ENCODE results near the gene TAC4. TPM values are rescaled to one million over a fixed set of nuclear protein-coding genes. Genes with fewer than 3 reads are reported as not detected.

TAC4 gene
- total and polyA plus RNA-seq, 10 donors = not detected

GRCh38 chr17:49822829-49823228, 25.0 kb downstream of the TAC4 start:
- Histone ChIP-seq H3K4me3 (no peak overlapping the region), H3K4me1 (peaks cover 0 to 40% (median 18%) of the 10 kb centered on the region in 6 donors), H3K27me3 (replicated peaks in 1 of 7) (no peaks in the 10 kb centered on the region), H3K27ac (no peak overlapping the region), H3K9me3 (no peaks in the 10 kb centered on the region), H3K36me3 (peaks cover 12 to 100% (median 88%) of the 10 kb centered on the region in 6 donors)
- TF ChIP-seq POLR2AphosphoS5 (IDR thresholded peaks at IDR 0.05) = no peak
- no peak for TF ChIP-seq CTCF (IDR thresholded peaks at IDR 0.05 in 8 of 11, conservative IDR thresholded peaks at IDR 0.05 in 3 of 11)
- no peak for TF ChIP-seq POLR2A (IDR thresholded peaks at IDR 0.05)
- DNase-seq = no peak
- intact Hi-C loops (cut with DNase I; ENCODE audit: low total_unique reads) = no loop called here
- WGBS, 5 donors = 53 to 70% (median 59%) methylated on average over 2 of the region's 2 CpGs

GRCh38 chr17:49821916-49822315, 26.0 kb downstream of the TAC4 start:
- no peak for TF ChIP-seq POLR2A (IDR thresholded peaks at IDR 0.05)
- no peak for TF ChIP-seq CTCF (IDR thresholded peaks at IDR 0.05 in 8 of 11, conservative IDR thresholded peaks at IDR 0.05 in 3 of 11)
- no peak for TF ChIP-seq POLR2AphosphoS5 (IDR thresholded peaks at IDR 0.05)
- no peaks in the 10 kb centered on the region for H3K9me3 ChIP-seq
- DNase-seq = no peak
- peaks cover 0 to 48% (median 22%) of the 10 kb centered on the region in 6 donors for H3K4me1 ChIP-seq
- H3K27ac ChIP-seq = no peak overlapping the region
- intact Hi-C loops (cut with DNase I; ENCODE audit: low total_unique reads) = no loop called here
- H3K4me3 ChIP-seq = no peak overlapping the region
- H3K27me3 ChIP-seq (replicated peaks in 1 of 7) = no peaks in the 10 kb centered on the region
- H3K36me3 ChIP-seq = peaks cover 12 to 100% (median 88%) of the 10 kb centered on the region in 6 donors
- WGBS, 5 donors = 93 to 100% (median 96%) methylated on average over 1 of the region's 1 CpG

- no peak overlapping the region for H3K27ac ChIP-seq
- intact Hi-C loops (cut with DNase I; ENCODE audit: low total_unique reads) = no loop called here
- TF ChIP-seq POLR2AphosphoS5 (IDR thresholded peaks at IDR 0.05) (no peak), CTCF (IDR thresholded peaks at IDR 0.05 in 8 of 11, conservative IDR thresholded peaks at IDR 0.05 in 3 of 11) (no peak), POLR2A (IDR thresholded peaks at IDR 0.05) (no peak)
- H3K9me3 ChIP-seq = no peaks in the 10 kb centered on the region
- H3K27me3 ChIP-seq (replicated peaks in 1 of 7) = no peaks in the 10 kb centered on the region
- H3K36me3 ChIP-seq = peaks cover 12 to 100% (median 88%) of the 10 kb centered on the region in 6 donors
- DNase-seq = no peak
- 96 to 100% (median 98%) methylated on average over 2 of the region's 2 CpGs for WGBS, 5 donors
- no peak overlapping the region for H3K4me3 ChIP-seq
- H3K4me1 ChIP-seq = peaks cover 0 to 52% (median 22%) of the 10 kb centered on the region in 6 donors
These were observed 26.4 kb downstream of the TAC4 start for GRCh38 chr17:49821466-49821865.

GRCh38 chr17:49820773-49821172, 27.1 kb downstream of the TAC4 start:
- Histone ChIP-seq H3K9me3 (no peaks in the 10 kb centered on the region), H3K4me3 (no peak overlapping the region), H3K27ac (no peak overlapping the region), H3K27me3 (replicated peaks in 1 of 7) (no peaks in the 10 kb centered on the region), H3K4me1 (peaks cover 0 to 59% (median 22%) of the 10 kb centered on the region in 6 donors), H3K36me3 (peaks cover 12 to 100% (median 88%) of the 10 kb centered on the region in 6 donors)
- WGBS, 5 donors = 56 to 89% (median 68%) methylated on average over 1 of the region's 1 CpG
- DNase-seq = no peak
- no peak for TF ChIP-seq POLR2AphosphoS5 (IDR thresholded peaks at IDR 0.05)
- no peak for TF ChIP-seq POLR2A (IDR thresholded peaks at IDR 0.05)
- TF ChIP-seq CTCF (IDR thresholded peaks at IDR 0.05 in 8 of 11, conservative IDR thresholded peaks at IDR 0.05 in 3 of 11) = no peak
- intact Hi-C loops (cut with DNase I; ENCODE audit: low total_unique reads) = no loop called here
